ENCODE results near the gene SCUBE3. TPM values are rescaled to one million over a fixed set of nuclear protein-coding genes. Genes with fewer than 3 reads are reported as not detected.

Gene SCUBE3
- total and polyA plus RNA-seq, 2 of the 4 experiments (the other 2 are of a cell fraction) = 19.9 to 45.5 TPM

DNA sequence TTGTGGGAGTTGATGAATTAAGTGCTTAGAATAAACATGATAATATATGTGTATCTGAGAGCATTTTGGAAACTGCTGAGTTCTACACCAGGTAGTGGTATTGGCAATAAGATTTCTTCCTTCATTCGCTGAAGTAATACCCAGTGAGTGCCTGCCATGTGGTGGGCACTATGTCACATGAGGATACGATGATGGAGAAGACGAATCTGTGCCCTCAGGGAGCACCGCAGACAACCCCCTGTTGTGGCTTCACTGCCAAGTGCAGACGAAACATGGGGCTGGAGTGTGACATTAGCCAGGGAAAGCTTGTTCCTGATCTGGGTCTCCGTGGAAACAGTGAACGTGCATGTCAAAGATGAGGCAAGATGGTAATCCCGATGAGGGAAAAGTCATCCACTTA lies 53.7 kb downstream of the SCUBE3 start:
- Histone ChIP-seq H3K23ac (ENCODE audit: low read depth, low read length) (no peak overlapping the region), H2BK15ac (ENCODE audit: low read depth, low read length) (no peak overlapping the region), H3K14ac (replicated peaks; ENCODE audit: low read depth, low read length) (no peak overlapping the region; the same call in 1 of the 2 replicates), H3K79me1 (ENCODE audit: low read depth in 1 of 2, low read length in 2 of 2) (peaks cover 16 to 29% of the 10 kb centered on the region in 2 experiments), H3K27me3 (ENCODE audit: control insufficient read depth, insufficient read depth, low read length) (no peaks in the 10 kb centered on the region), H3K27ac (ENCODE audit: insufficient read depth, low read length) (no peak overlapping the region), H2BK120ac (ENCODE audit: low read depth, low read length) (no peak overlapping the region), H4K5ac (ENCODE audit: low read depth, low read length) (no peak overlapping the region), H3K9ac (ENCODE audit: low read depth, low read length) (no peak overlapping the region), H3K56ac (ENCODE audit: extremely low read depth, insufficient read depth, low read length) (no peak overlapping the region), H3K4me1 (ENCODE audit: control insufficient read depth, insufficient read depth, low read length) (no peaks in the 10 kb centered on the region), H3K4me2 (ENCODE audit: low read depth, low read length) (no peak overlapping the region), H3K9me3 (ENCODE audit: control insufficient read depth, insufficient read depth, low read length) (no peaks in the 10 kb centered on the region), H4K8ac (ENCODE audit: low read depth in 2 of 2, low read length in 2 of 2) (no peak overlapping the region), H3K4me3 (ENCODE audit: insufficient read depth, low read depth, low read length) (no peak overlapping the region), H2BK5ac (ENCODE audit: low read depth, low read length, poor library complexity, severe bottlenecking) (no peak overlapping the region), H3K4ac (ENCODE audit: low read depth, low read length) (no peak overlapping the region), H2AFZ (replicated peaks; ENCODE audit: low read length, poor library complexity) (peak overlapping the region; percentile 16), H2AK5ac (ENCODE audit: low read depth, low read length) (0 out of 2 replicates have a peak overlapping the region, but pooled peaks have one; percentile 33), H2AK9ac (replicated peaks; ENCODE audit: low read depth, low read length, poor library complexity) (no peak overlapping the region), H3K9me1 (ENCODE audit: insufficient read depth, low read length) (peaks cover 4% of the 10 kb centered on the region), H2BK20ac (ENCODE audit: low read depth, low read length) (no peak overlapping the region), H4K91ac (ENCODE audit: insufficient read depth, low read depth, low read length) (no peak overlapping the region), H4K20me1 (ENCODE audit: insufficient read depth, low read length) (no peaks in the 10 kb centered on the region; the same call in 1 of the 2 replicates), H3K18ac (ENCODE audit: low read depth, low read length) (no peak overlapping the region), H3K36me3 (ENCODE audit: control insufficient read depth, insufficient read depth, low read length) (0 out of 2 replicates have a peak, but pooled peaks cover 2% of the 10 kb centered on the region)
- no peak for TF ChIP-seq MAFK (IDR thresholded peaks at IDR 0.05; ENCODE audit: low read depth, low read length)
- BruUV-seq (replicated peaks) = no TSS peak
- dilution Hi-C loops (cut with HindIII; ENCODE audit: low sequenced_read_pairs, unreplicated experiment) = no loop called here
- WGBS, 2 experiments (ENCODE audit: extremely low coverage in 2 of 2, insufficient read length in 1 of 2) = 94% methylated on average over 4 of the region's 8 CpGs; no CpG with 5 or more reads in 1 of the 2 experiments
- in situ Hi-C loops (cut with MboI; ENCODE audit: low sequenced_read_pairs) = no loop called here
- no peak for DNase-seq
- ATAC-seq (ENCODE audit: low read depth) = no peak
- POLR2A ChIA-PET (ENCODE audit: unreplicated experiment) = no interaction called here
- intact Hi-C loops (cut with micrococcal nuclease) = no loop called here
- CTCF ChIA-PET = no interaction called here

Data from IMR-90 (cell line).